ENCODE data around the gene H2BK1.

H2BK1 gene

GRCh38 chr7:151210087-151210854, at the start of gene H2BK1:
H2BK1 (minus strand) TSS chr7:151210488; CDS start chr7:151210318, 170 bp downstream.
- peaks cover 29% of the 10 kb centered on the region for H3K36me3 Mint-ChIP-seq (ENCODE audit: low read depth)
- H3K4me3 Mint-ChIP-seq = no peak within 1 kb of the TSS
- H3K27me3 Mint-ChIP-seq (ENCODE audit: low read depth, poor library complexity) = peaks cover 25% of the 10 kb centered on the region
- H3K4me1 Mint-ChIP-seq = peaks cover 14% of the 10 kb centered on the region
- no peaks in the 10 kb centered on the region for H3K9me3 Mint-ChIP-seq
- no peak for TF ChIP-seq CTCF (IDR thresholded peaks at IDR 0.05)
- H3K27ac Mint-ChIP-seq = peak within 1 kb of the TSS; percentile 27
- no peak for DNase-seq

GRCh38 chr7:151257990-151258389, 47.7 kb upstream of the H2BK1 start:
- no peak for TF ChIP-seq CTCF (IDR thresholded peaks at IDR 0.05)
- no peak overlapping the region for H3K27ac Mint-ChIP-seq

GRCh38 chr7:151256410-151257045, 46.2 kb upstream of the H2BK1 start:
- no peak for DNase-seq
- Mint-ChIP-seq H3K4me1 (peaks cover 47% of the 10 kb centered on the region), H3K9me3 (no peaks in the 10 kb centered on the region), H3K27ac (no peak overlapping the region), H3K4me3 (no peak overlapping the region), H3K36me3 (ENCODE audit: low read depth) (no peaks in the 10 kb centered on the region), H3K27me3 (ENCODE audit: low read depth, poor library complexity) (peaks cover 69% of the 10 kb centered on the region)
- TF ChIP-seq CTCF (IDR thresholded peaks at IDR 0.05) = no peak

More at GRCh38 chr7:151257990-151258389, 47.7 kb upstream of the H2BK1 start:
- no peak for DNase-seq
- H3K4me1 Mint-ChIP-seq = peaks cover 36% of the 10 kb centered on the region
- peaks cover 77% of the 10 kb centered on the region for H3K27me3 Mint-ChIP-seq (ENCODE audit: low read depth, poor library complexity)
- H3K4me3 Mint-ChIP-seq = no peak overlapping the region
- no peaks in the 10 kb centered on the region for H3K36me3 Mint-ChIP-seq (ENCODE audit: low read depth)
- H3K9me3 Mint-ChIP-seq = no peaks in the 10 kb centered on the region

GRCh38 chr7:151255390-151255789, 45.1 kb upstream of the H2BK1 start:
- TF ChIP-seq CTCF (IDR thresholded peaks at IDR 0.05) = no peak
- no peak overlapping the region for H3K27ac Mint-ChIP-seq
- H3K9me3 Mint-ChIP-seq = no peaks in the 10 kb centered on the region
- H3K4me3 Mint-ChIP-seq = no peak overlapping the region
- DNase-seq = no peak
- no peaks in the 10 kb centered on the region for H3K36me3 Mint-ChIP-seq (ENCODE audit: low read depth)
- peaks cover 58% of the 10 kb centered on the region for H3K4me1 Mint-ChIP-seq
- peaks cover 58% of the 10 kb centered on the region for H3K27me3 Mint-ChIP-seq (ENCODE audit: low read depth, poor library complexity)

GRCh38 chr7:151254851-151255250, 44.6 kb upstream of the H2BK1 start:
- no peak for DNase-seq
- peaks cover 52% of the 10 kb centered on the region for H3K27me3 Mint-ChIP-seq (ENCODE audit: low read depth, poor library complexity)
- no peak for TF ChIP-seq CTCF (IDR thresholded peaks at IDR 0.05)
- no peak overlapping the region for H3K4me3 Mint-ChIP-seq
- no peak overlapping the region for H3K27ac Mint-ChIP-seq
- H3K9me3 Mint-ChIP-seq = no peaks in the 10 kb centered on the region
- no peaks in the 10 kb centered on the region for H3K36me3 Mint-ChIP-seq (ENCODE audit: low read depth)
- peaks cover 63% of the 10 kb centered on the region for H3K4me1 Mint-ChIP-seq

All from nephron progenitor cell (in vitro differentiated cells).